GM19463 (cell line): ENCODE results near the gene VWA8.
A peak's percentile ranks its signal among the peaks of the same experiment; 100 is the strongest.
"Not testable (repeated sequence)": the region's sequence is repeated elsewhere in the genome, so short reads cannot be mapped to it uniquely, and the experiment has no call there.

Experiments
- ATAC-seq: cut with Tn5 transposase; IDR thresholded peaks from one replicate; pipeline ENCODE4 v1.9.1; 2021; ENCODE audit warnings: mild to moderate bottlenecking, moderate library complexity; ENCODE audit not compliant: unreplicated experiment

VWA8 gene

GRCh38 chr13:41928323-41928722, 32.6 kb downstream of the VWA8 start:
- ATAC-seq = no peak

GRCh38 chr13:41925014-41925413, 35.9 kb downstream of the VWA8 start:
- ATAC-seq = no peak

- ATAC-seq = not testable (repeated sequence)
These were observed 38.0 kb downstream of the VWA8 start for GRCh38 chr13:41922894-41923293.

GRCh38 chr13:41919741-41920487, 41.0 kb downstream of the VWA8 start:
- ATAC-seq = no peak

GRCh38 chr13:41919031-41919740, 41.7 kb downstream of the VWA8 start:
- no peak for ATAC-seq

- no peak for ATAC-seq
These were observed 43.3 kb downstream of the VWA8 start for GRCh38 chr13:41917641-41918040.

GRCh38 chr13:41916173-41916954, 44.5 kb downstream of the VWA8 start:
- ATAC-seq = peak; percentile 92

GRCh38 chr13:41915081-41915480, 45.8 kb downstream of the VWA8 start:
- no peak for ATAC-seq

GRCh38 chr13:41914552-41914951, 46.4 kb downstream of the VWA8 start:
- ATAC-seq = no peak

GRCh38 chr13:41909506-41909905, 51.4 kb downstream of the VWA8 start:
- ATAC-seq = no peak

GRCh38 chr13:41905600-41906254, 55.2 kb downstream of the VWA8 start:
- ATAC-seq = peak; percentile 85

GRCh38 chr13:41900918-41901317, 60.0 kb downstream of the VWA8 start:
- ATAC-seq = no peak

GRCh38 chr13:41898411-41898810, 62.5 kb downstream of the VWA8 start:
- not testable (repeated sequence) for ATAC-seq

GRCh38 chr13:41897126-41897525, 63.8 kb downstream of the VWA8 start:
- ATAC-seq = no peak

GRCh38 chr13:41895478-41895877, 65.4 kb downstream of the VWA8 start:
- no peak for ATAC-seq

- ATAC-seq = no peak
These were observed 69.8 kb downstream of the VWA8 start for GRCh38 chr13:41891119-41891518.

- no peak for ATAC-seq
These were observed 77.8 kb downstream of the VWA8 start for GRCh38 chr13:41883147-41883546.

- not testable (repeated sequence) for ATAC-seq
These were observed 79.0 kb downstream of the VWA8 start for GRCh38 chr13:41881890-41882289.

- ATAC-seq = no peak
These were observed 79.9 kb downstream of the VWA8 start for GRCh38 chr13:41880966-41881365.

- ATAC-seq = no peak
These were observed 96.3 kb downstream of the VWA8 start for GRCh38 chr13:41864658-41865057.

GRCh38 chr13:41862659-41863058, 98.2 kb downstream of the VWA8 start:
- ATAC-seq = not testable (repeated sequence)
